NCI-H526 (cell line): Measurements from ENCODE around the gene ZNF324.
A peak's percentile ranks its signal among the peaks of the same experiment; 100 is the strongest.
"Not testable (repeated sequence)": the region's sequence is repeated elsewhere in the genome, so short reads cannot be mapped to it uniquely, and the experiment has no call there.

Experiments
- DNase-seq, 2 experiments: peaks; one replicate each; lab custom pipeline; 2025; lab: John Stamatoyannopoulos, UW

The ZNF324 gene

GRCh38 chr19:58466760-58467589 is at the start of gene ZNF324:
ZNF324 (plus strand) TSS chr19:58467080; CDS start chr19:58469186, 2,106 bp downstream.
- DNase-seq, result peak; percentile 88 to 99

GRCh38 chr19:58428617-58429016 is 38.3 kb upstream of the ZNF324 start:
- DNase-seq, result no peak

- no peak for DNase-seq
These were observed 37.1 kb upstream of the ZNF324 start for GRCh38 chr19:58429745-58430144.

- no peak for DNase-seq
These were observed 32.7 kb upstream of the ZNF324 start for GRCh38 chr19:58434217-58434616.

- DNase-seq, result no peak
These were observed 27.0 kb upstream of the ZNF324 start, which contains the start of gene ZNF132 for GRCh38 chr19:58439576-58440554. ZNF132 (minus strand) TSS chr19:58440153; CDS start chr19:58439821, 332 bp downstream.

- no peak for DNase-seq
These were observed 26.3 kb upstream of the ZNF324 start for GRCh38 chr19:58440556-58440955.

GRCh38 chr19:58442986-58443385 is 23.9 kb upstream of the ZNF324 start:
- DNase-seq, result not testable (repeated sequence)

GRCh38 chr19:58448860-58449259 is 18.0 kb upstream of the ZNF324 start:
- not testable (repeated sequence) for DNase-seq

GRCh38 chr19:58449980-58450379 is 16.9 kb upstream of the ZNF324 start:
- DNase-seq, result not testable (repeated sequence)

GRCh38 chr19:58450856-58451357 is 16.0 kb upstream of the ZNF324 start:
- DNase-seq, result peak in 1 of 2 experiments; percentile 67

- DNase-seq, result peak; percentile 95 to 98
These were observed 15.3 kb upstream of the ZNF324 start, which contains the start of gene ZNF324B for GRCh38 chr19:58451358-58452101. ZNF324B (plus strand) TSS chr19:58451622; CDS start chr19:58453702, 2,080 bp downstream.

- no peak for DNase-seq
These were observed 13.1 kb upstream of the ZNF324 start for GRCh38 chr19:58453743-58454142.

GRCh38 chr19:58455306-58455705 is 11.6 kb upstream of the ZNF324 start:
- no peak for DNase-seq

- DNase-seq, result no peak
These were observed 10.8 kb upstream of the ZNF324 start for GRCh38 chr19:58456111-58456510.

GRCh38 chr19:58460039-58460438 is 6.8 kb upstream of the ZNF324 start:
- no peak for DNase-seq

- DNase-seq, result no peak
These were observed 656 bp upstream of the ZNF324 start for GRCh38 chr19:58466089-58466759.

GRCh38 chr19:58468216-58468839 is 1.4 kb downstream of the ZNF324 start:
- DNase-seq, result no peak

GRCh38 chr19:58469241-58470013 is 2.5 kb downstream of the ZNF324 start:
- no peak for DNase-seq

GRCh38 chr19:58470837-58471543 is 4.1 kb downstream of the ZNF324 start:
- DNase-seq, result not testable (repeated sequence)
